ENCODE data around the gene APMAP.

The APMAP gene

DNA sequence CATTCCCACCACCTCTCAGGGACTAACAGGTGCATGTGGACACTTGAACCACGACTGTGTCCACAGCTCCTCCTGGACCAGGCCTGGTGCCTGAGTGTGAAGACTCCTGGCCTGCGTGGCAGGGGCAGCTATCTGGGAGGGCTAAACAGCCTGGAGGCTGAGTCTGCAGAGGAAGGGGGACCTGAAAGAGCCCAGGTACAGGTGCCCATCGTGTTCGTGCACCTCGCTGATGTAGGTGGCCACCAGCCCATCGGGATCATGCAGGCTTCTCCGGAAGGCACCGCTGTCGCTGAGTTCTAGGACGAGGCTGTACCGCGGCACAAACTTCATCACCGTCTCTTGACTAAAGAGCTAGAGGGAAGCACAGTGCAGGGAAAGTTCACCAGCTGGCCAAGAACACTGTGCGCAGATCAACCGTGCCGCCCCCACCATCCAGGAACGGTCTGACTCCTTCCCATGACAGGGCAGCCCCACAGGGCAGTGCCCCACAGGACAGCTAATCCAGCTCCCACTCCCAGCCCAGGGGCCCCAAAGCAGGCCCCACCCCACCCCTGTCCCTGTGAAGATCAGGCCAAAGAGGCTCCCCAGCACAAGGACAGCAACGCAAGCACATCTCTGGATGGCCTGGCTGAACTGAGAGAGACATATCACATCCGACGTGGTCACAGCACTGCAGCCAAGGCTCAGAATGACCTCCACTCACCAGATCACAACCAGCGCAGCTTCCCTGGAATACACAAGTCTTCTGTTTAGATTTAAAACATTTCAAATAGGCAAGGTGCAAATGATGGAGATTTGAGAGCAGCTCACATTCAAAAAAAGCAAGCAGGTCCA, 28.7 kb downstream of the APMAP start:
- DNase-seq, result no peak

DNA sequence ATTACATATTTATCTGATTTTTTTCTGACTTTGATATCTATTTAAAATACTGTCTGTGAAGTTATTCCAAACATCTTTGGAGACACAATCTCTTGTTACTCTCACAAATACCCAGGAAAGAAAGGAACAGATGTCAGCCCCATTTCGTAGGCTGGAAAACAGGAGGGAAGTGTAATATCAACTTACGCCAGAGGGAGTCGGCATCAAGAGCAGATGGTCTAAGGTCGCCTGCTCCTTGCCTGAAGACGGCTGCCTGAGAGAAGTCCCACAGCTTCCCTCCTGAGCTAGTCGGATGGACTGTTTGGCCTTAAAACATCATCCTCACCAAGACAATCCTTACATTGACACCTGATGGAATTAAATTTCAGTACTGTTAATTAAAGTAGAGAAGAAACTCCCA, 30.0 kb downstream of the APMAP start:
- no peak for DNase-seq

DNA sequence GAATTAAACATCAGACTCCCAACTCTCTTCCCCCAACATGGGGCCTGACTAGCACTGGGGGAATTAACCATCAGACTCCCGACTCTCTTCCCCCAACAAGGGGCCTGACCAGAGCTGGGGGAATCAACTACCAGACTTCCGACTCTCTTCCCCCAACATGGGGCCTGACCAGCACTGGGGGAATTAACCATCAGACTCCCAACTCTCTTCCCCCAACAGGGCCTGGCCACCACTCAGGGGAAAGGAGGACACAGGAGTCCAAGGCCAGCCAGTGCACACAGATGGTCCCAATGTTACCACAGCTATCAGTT, 30.4 kb downstream of the APMAP start:
- DNase-seq, result no peak

DNA sequence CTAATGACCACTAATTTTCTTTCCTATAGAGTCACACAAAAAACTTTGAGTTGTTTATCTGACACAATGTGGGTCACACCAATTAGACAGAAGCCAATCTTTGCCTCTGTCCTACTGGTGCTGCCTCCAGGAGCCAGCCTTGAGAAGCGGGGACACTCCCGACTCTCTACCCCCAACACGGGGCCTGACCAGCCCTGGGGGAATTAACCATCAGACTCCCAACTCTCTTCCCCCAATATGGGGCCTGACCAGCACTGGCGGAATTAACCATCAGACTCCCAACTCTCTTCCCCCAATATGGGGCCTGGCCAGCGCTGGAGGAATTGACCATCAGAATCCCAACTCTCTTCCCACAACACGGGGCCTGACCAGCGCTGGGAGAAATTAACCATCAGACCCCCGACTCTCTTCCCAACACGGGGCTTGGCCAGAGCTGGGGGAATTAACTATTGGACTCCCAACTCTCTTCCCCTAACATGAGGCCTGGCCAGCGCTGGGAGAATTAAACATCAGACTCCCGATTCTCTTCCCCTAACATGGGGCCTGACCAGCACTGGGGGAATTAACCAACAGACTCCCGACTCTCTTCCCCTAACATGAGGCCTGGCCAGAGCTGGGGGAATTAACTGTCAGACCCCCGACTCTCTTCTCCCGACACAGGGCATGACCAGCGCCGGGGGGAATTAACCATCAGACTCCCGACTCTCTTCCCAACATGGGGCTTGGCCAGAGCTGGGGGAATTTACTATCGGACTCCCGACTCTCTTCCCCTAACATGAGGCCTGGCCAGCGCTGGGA, 31.0 kb downstream of the APMAP start:
- DNase-seq, result peak; percentile 38

GRCh38 chr20:24960861-24961260, 31.7 kb downstream of the APMAP start:
- peak; percentile 71 for DNase-seq

DNA sequence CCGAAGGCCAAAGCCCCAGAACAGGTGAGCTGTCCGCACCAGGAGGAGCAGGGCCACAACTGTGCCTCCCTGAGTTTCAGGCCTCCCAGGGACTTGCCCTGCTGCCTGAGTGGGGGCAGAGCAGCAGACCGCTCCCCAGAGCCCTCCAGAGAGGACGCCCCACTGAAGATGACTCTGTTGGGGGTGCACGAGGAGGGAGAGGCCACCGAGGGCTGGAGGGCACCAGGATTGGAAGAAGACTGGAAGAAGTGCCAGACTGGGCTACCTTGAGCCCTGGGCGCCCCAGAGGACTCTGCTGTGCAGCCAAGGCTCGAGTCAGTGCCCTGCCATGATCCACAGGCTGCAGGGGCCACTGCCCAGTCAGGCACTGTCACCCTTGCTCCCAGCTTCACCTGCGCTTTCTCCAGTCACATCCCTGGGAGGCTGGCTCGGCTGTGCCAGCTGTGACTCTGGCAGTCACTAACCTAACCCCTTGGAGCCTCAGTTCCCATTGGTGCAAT, 32.2 kb downstream of the APMAP start:
- no peak for DNase-seq

DNA sequence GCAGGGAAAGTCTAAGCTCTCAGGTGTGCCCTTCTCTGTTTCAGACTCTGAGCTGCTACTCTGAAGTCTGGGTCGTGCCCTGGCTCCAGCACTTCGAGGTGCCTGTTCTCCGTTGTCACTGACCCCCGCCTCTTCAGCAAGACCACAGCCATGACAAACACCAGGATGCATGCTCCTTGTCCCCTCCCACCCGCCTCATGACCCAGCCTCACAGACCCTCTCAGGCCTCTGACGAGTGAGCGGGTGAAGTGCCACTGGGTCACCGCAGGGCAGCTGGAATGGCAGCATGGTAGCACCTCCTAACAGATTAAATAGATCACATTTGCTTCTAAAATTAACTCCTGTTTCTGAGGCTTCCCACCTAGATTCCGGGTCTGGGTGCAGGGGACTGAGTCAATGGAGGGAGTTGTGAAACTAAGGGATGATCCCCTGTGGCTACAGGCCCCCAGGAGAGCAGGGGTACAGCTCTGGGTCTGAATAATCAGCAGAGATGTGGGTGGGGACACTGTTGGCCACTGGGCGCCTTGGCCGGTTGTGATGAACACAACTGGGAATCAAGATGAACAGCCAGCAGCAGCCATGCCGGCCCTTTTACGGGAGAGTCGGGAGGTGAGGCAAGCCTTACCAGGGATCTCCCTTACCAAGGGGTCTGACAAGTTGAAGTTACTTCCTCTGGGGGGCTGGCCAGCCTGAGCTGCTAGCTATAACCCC, 32.8 kb downstream of the APMAP start:
- peak; percentile 25 for DNase-seq

DNA sequence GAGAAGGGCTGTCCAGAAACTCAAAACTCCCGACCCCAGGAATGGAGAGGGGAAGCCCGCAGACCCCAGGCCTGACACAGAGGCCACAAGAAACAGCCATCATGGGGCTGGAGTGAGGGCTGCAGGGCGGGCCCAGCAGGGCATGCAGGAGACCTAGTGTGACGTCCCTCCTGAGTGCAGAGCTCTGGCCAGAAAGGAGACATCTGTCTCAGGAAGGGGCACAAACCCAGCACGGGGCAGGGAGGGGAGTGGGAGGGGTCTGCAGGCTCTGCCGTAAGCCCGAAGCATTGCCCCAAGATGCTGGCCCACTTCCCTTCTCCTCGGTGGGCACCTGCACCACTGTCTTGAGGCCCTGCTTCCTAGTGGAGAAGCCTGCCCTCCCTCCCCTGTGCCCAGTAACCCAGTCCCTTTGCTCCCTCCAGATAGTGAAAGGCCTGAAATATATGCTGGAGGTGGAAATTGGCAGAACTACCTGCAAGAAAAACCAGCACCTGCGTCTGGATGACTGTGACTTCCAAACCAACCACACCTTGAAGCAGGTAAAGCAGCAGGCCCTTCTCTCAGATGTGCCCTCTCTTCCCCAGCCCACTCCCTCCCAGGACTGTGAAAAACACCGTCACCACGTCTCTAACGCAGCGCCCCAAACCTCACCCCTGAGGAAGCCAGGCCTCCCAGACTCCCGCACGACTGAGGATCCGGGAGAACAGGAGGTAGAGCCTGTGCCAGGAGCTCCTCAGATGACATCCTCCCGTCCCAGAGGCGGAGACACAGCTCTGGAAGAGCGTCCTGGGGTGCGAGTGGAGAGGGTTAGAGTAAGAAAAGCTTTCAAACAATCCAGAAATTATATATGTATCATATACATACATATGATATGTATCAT, 33.8 kb downstream of the APMAP start:
- DNase-seq, result no peak

DNA sequence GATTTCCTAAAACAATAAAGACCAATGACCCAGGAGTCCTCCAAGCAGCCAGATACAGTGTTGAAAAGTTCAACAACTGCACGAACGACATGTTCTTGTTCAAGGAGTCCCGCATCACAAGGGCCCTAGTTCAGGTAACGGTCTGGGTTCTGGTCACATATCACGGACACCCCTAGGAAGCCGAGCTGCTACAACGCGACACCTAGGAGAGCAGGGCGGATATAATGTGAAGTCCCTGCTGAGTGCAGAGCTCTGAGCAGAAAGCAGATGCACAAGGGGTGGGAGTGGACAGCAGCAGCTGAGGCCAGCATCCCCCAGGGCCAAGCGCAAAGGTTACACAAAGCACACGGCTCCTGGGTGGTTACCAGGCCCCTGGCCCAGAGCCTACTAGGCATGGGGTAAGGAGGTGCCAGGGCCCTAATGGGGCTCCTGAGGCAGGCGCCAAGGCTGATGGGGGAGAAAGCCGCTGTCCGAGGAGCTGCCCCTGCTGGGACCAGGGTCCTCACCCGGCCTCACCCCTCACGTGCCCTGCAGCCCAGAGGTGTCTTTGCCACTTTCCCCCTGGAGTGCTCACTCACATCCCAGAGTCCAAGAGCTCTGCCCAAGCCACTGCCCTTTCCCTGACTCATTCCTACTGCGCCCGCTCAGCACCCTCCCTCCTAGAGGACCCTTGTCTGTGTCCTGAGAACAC, 35.1 kb downstream of the APMAP start:
- DNase-seq, result no peak

GRCh38 chr20:24956001-24956841, 36.3 kb downstream of the APMAP start:
- DNase-seq, result no peak

DNA sequence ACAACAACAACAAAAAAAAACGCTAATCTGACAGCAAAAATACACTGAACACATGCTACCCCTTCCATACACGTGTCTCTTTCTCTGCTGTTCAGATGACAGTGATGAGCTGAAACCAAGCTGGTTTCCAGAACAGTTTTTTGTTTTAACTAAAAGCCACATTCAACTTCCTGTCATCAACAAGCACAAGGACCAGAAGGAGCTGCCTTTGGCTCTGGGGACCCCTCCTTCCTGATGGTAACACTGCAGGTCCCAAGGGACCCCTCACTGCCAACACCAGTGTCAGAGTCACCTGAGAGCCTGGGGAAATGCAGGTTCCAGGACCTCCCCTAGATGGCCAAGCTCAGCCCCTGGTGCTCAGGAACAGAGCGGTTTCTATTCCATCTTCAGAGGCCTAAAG, 37.5 kb downstream of the APMAP start:
- DNase-seq, result peak; percentile 45

- DNase-seq, result no peak
Measured at GRCh38 chr20:24954566-24954965, 38.0 kb downstream of the APMAP start.

DNA sequence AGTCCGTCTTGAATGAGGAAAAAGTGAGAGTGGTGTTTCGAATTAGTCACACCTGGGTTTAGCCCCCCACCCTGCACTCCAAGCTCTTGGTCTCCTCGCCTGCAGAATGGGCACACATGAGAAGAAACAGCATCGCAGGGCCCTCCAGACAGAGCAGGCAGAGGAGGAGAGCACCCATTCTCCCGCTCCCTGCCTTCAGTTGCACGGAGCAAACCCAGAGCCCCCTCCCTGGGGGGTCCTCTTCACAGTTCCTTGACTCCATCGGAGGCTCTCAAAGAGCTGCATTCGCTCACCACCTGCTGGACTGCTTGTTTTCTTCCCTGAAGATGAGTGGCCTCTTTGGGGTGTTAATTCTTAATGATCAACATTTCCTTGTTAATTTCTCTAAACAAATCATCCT, 38.4 kb downstream of the APMAP start:
- DNase-seq, result no peak

DNA sequence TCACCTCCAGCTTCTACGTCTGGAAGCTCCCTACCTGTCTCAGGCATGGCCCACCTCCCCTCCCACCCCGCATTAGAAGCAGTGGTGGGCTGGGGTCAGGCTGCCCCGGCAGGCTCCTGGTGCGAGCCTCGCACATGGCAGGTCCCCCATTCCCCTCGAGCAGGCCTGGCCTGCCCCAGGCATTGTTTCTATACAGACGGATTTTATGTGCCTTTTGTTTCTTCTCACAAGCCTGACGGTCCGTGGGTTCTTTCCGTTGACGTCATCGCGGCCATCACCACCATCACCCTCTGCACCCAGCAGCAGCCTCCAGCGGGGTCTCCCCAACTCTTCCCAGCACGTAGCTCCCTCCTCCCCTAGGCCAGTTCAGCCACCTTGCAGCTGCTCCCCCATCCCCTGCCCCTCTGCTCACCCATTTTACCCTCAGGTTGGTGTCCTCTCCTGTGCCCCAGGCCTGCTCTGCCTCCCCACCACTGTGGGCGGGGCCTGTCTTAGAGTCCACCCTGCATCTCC, 38.9 kb downstream of the APMAP start:
- peak; percentile 55 for DNase-seq

DNA sequence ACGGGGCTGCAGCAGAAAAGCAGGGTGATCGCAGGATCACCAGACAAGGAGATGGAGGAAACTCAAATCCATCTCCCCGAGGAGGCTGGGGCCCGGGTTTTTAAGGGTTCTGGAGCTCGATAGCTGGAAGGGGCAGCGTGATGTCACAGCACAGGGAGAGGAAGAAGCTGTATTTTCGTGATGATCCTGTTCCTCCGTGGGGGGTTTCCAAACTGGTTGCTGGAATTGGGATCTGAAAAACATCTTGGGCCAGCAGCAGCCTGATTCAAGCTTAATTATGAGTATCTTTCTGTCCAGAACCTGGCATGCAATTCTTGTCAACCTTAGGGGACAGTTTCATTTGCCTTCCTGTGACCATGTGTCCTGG, 39.4 kb downstream of the APMAP start:
- DNase-seq, result peak; percentile 12

- peak; percentile 8 for DNase-seq
Measured at GRCh38 chr20:24952376-24953208, 40.0 kb downstream of the APMAP start.

GRCh38 chr20:24951536-24952083, 40.9 kb downstream of the APMAP start:
- DNase-seq, result no peak

GRCh38 chr20:24950836-24951525, 41.6 kb downstream of the APMAP start:
- no peak for DNase-seq
